PC-9 (cell line): Measurements from ENCODE around the gene COL27A1.

Experiments
- EZH2 ChIP-seq: fragments of 200-600 bp; sonication (generic); IDR thresholded peaks from 2 replicates; pipeline ENCODE4 v1.8.0; 2017; ENCODE audit warnings: antibody characterized with exemption, low read depth
- TF ChIP-seq, protein P1 (sequence below): fragments of 200-600 bp; sonication (generic); conservative IDR thresholded peaks from 2 replicates; pipeline ENCODE4 v1.6.1; 2017; ENCODE audit warnings: mixed run types, antibody characterized with exemption, mild to moderate bottlenecking, moderate library complexity

- TF ChIP-seq, protein P1, sequence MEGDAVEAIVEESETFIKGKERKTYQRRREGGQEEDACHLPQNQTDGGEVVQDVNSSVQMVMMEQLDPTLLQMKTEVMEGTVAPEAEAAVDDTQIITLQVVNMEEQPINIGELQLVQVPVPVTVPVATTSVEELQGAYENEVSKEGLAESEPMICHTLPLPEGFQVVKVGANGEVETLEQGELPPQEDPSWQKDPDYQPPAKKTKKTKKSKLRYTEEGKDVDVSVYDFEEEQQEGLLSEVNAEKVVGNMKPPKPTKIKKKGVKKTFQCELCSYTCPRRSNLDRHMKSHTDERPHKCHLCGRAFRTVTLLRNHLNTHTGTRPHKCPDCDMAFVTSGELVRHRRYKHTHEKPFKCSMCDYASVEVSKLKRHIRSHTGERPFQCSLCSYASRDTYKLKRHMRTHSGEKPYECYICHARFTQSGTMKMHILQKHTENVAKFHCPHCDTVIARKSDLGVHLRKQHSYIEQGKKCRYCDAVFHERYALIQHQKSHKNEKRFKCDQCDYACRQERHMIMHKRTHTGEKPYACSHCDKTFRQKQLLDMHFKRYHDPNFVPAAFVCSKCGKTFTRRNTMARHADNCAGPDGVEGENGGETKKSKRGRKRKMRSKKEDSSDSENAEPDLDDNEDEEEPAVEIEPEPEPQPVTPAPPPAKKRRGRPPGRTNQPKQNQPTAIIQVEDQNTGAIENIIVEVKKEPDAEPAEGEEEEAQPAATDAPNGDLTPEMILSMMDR, result no peak
- no peak for TF ChIP-seq EZH2
Measured at GRCh38 chr9:114240216-114240615, 84.9 kb downstream of the COL27A1 start.
